ENCODE results near the gene BCAS3. TPM values are rescaled to one million over a fixed set of nuclear protein-coding genes. Genes with fewer than 3 reads are reported as not detected.
A peak's percentile ranks its signal among the peaks of the same experiment; 100 is the strongest.

Gene BCAS3
- polyA plus RNA-seq, 6 donors from 2014 or later: 22.0 to 38.9 (median 24.5) TPM

DNA sequence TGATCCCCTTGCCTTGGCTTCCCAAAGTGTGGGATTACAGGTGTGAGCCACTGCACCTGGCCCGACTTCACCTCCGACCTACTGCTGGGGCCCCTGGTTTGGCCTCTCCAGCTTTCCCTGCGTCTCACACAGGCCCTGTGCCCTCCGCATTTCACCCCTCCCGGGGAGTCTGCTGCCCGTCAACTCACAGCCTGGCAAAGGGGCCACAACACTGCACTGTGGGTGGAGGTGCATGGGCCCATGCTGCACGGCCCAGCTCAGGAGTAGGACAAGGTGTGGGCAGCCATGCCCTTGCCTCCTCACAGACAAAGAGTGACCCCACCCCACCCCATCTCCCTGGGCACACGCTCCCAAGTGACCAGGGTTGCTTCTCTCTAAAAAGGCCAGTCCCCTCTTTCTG lies 709.4 kb downstream of the BCAS3 start:
- no peak overlapping the region for H3K27ac Mint-ChIP-seq
- no peaks in the 10 kb centered on the region for H3K36me3 Mint-ChIP-seq
- H3K9me3 Mint-ChIP-seq: no peaks in the 10 kb centered on the region
- ATAC-seq (ENCODE audit: low read depth in 2 of 2) (no peak), DNase-seq (no peak)
- H3K4me1 Mint-ChIP-seq: peaks cover 3 to 11% (median 4%) of the 10 kb centered on the region in 3 donors
- peaks cover 5 to 35% (median 11%) of the 10 kb centered on the region in 3 donors for H3K27me3 Mint-ChIP-seq
- H3K4me3 Mint-ChIP-seq: no peak overlapping the region

DNA sequence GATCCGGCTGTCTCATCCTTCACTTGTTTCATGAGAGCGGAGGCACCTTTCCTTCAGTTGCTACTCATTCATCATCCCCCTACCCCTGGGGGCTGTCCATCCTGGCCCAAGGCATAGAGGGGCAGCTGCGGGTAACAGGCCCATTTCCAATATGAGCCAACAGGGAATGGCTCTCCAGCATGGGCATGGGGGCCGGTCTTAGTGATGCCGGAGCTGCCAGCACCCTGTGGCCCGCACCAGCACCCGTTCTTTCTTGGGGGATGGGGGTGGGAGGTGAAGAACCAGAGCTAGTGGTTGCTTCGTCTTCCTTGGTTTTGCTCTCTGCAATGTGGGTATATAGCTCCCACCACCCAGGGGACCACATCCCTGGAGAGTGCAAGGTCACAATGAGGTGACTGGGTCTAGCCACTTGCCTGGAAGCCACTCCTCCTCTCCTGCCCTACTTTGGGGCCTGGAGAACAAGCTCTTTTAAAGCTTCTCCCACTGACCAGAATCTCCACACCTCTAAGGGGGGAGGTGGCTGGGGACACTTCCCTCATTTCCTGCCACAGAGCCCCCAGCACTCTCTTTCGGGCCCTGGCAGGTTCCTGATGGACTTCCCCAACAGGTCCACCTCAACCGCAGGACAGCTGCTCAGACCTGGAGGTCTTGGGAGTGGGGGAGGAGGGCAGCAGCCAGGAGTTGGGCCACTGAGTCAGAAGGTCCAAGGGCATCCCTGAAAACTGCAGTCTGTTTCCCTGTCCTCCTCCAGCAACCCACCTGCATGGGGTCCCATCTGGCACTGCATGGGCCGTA lies 710.1 kb downstream of the BCAS3 start:
- no peak for ATAC-seq (ENCODE audit: low read depth in 2 of 2)
- H3K4me1 Mint-ChIP-seq: peaks cover 3 to 11% (median 4%) of the 10 kb centered on the region in 3 donors
- no peaks in the 10 kb centered on the region for H3K36me3 Mint-ChIP-seq
- peak overlapping the region in 1 of 8 donors; percentile 42 for H3K4me3 Mint-ChIP-seq
- H3K27ac Mint-ChIP-seq: peak overlapping the region in 1 of 6 donors; percentile 15
- no peak for DNase-seq
- peaks cover 5 to 41% (median 11%) of the 10 kb centered on the region in 3 donors for H3K27me3 Mint-ChIP-seq
- no peaks in the 10 kb centered on the region for H3K9me3 Mint-ChIP-seq

DNA sequence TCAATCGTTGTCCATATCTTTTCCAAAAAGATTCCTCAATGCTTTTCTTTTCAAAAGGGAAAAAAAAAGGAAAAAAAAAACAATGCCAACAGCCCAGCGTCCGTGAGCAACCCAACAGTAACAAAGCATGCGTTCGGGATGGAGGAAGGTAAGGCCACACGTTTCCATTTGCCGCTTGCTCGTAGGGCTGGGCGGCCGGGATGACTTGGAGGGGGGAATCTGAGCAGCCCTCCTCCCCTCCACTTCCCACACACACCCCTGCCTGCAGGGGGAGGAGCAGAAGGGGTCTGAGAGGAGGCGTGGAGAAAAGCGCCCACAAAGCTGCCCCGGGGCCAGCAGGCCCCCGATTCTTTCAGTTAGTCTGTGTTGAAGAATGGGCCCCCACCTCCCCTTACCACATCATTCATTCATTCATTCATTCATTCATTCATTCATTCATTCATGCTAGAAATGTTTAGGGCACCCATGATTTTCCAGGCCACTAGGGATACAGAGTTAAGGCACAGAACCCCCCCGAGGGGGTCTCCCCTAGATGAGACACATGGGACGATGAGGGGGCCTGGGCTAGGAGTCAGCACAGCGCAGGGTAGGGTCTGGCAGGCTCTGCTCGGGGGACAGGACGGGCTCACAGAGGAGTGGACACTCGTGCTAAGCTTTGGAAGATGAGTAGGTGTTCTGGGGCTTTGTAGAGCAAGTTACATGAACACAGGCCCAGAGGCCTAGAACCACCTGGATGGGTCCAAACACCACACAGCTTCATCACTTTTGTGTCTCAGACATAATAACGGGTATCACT lies 711.1 kb downstream of the BCAS3 start:
- H3K36me3 Mint-ChIP-seq: no peaks in the 10 kb centered on the region
- DNase-seq: no peak
- peak overlapping the region in 1 of 8 donors; percentile 63 for H3K4me3 Mint-ChIP-seq
- no peak overlapping the region for H3K27ac Mint-ChIP-seq
- ATAC-seq (ENCODE audit: low read depth in 2 of 2): no peak
- H3K4me1 Mint-ChIP-seq: peaks cover 3 to 11% (median 4%) of the 10 kb centered on the region in 3 donors
- H3K27me3 Mint-ChIP-seq: peaks cover 5 to 51% (median 11%) of the 10 kb centered on the region in 3 donors
- no peaks in the 10 kb centered on the region for H3K9me3 Mint-ChIP-seq

DNA sequence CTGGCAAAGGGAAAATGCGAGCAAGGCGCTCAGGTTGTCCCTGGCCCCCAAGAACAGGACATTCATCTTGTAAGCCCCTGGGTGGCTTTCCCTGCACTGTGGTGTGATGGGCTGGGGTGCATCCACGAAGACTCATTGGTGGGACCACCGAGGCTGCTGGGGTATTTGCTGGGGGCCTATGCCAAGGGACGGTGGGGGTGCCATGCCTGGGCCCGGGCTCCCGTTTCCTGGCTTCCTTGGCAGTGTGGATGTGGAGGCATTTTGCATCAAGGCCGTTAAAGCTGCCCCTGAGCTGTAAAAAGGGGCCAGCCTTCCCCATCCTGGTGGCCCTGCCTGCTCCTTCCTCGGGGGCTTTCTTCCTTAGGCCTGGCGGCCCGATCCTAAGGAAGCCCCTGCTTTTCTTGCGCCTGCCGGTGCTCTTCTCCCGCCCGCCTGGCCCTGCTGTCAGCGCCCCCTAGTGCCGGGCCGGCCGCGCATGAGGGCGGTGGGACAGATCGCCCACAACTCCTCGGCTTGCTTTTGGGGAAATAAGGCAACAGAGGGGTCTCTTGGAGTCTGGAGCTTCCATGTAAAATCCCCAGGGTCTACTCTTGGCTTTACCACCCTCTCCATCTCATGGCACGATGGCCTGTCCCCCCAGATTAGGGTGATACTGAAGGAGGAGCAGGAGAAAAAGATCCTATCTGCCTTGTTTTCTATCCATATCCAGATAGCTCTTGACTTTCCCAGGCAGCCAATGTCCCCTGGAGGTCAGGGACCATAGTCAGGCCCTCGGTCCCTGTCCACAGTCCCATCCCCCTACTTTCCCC lies 712.2 kb downstream of the BCAS3 start:
- H3K27me3 Mint-ChIP-seq: peaks cover 11 to 62% (median 14%) of the 10 kb centered on the region in 3 donors
- H3K9me3 Mint-ChIP-seq: peaks cover 0 to under 1% (median 0%) of the 10 kb centered on the region in 7 donors
- no peak overlapping the region for H3K4me3 Mint-ChIP-seq
- ATAC-seq (ENCODE audit: low read depth in 2 of 2): peak; percentile 46 to 50
- H3K36me3 Mint-ChIP-seq: no peaks in the 10 kb centered on the region
- H3K27ac Mint-ChIP-seq: peak overlapping the region in 1 of 6 donors; percentile 47
- H3K4me1 Mint-ChIP-seq: peaks cover 3 to 11% (median 4%) of the 10 kb centered on the region in 3 donors
- no peak for DNase-seq

DNA sequence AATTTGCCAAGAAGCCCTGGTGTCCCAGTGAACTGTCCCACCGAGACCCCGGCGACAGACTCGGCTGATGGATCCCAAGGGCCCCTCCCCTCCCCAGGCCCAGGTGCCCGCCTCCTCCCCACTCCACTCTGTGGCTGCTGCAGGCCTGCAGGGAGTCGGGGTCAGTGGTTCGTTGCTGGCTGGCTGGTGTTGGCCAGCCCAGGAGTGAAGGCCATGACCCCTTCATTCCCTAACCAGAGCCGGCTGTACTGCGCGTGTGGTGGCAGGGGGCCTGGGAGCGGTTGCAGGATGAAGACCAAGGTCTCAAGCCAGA lies 712.8 kb downstream of the BCAS3 start:
- peaks cover 17 to 68% (median 19%) of the 10 kb centered on the region in 3 donors for H3K27me3 Mint-ChIP-seq
- H3K4me3 Mint-ChIP-seq: no peak overlapping the region
- peaks cover 0 to 2% of the 10 kb centered on the region in 2 donors for H3K36me3 Mint-ChIP-seq
- peaks cover 0 to 2% (median 0%) of the 10 kb centered on the region in 7 donors for H3K9me3 Mint-ChIP-seq
- DNase-seq (no peak), ATAC-seq (ENCODE audit: low read depth in 2 of 2) (no peak)
- peak overlapping the region in 2 of 6 donors; percentile 44 to 47 for H3K27ac Mint-ChIP-seq
- peaks cover 4 to 14% (median 5%) of the 10 kb centered on the region in 3 donors for H3K4me1 Mint-ChIP-seq

DNA sequence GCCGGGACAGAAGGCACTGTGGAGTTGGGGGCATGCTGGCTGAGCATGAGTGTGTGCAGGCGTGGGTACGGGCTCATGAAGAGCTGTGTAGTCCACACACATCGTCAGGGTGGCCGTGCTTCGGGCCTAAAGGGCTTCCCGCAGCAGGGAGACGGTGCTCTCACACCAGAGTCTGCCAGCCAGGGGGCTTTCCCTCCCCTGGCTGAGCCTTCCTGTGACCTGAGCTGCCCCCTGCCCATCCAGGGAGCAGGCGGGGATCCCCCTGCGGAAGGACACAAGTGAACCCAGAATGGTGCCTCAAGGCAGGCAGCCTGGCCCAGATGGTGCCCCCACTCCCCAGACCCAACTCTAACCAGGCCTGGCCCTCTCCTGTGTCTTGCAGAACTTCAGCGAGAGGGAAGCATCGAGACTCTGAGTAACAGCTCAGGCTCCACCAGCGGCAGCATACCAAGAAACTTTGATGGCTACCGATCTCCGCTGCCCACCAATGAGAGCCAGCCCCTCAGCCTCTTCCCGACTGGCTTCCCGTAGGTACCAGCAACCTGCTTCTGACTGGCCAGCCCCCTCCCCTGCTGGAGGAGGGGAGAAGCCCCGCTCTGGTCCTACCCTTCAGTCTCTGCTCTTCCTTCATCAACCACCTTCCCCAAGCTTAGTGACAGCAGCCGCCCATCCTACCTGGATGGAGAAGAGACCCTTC lies 714.1 kb downstream of the BCAS3 start:
- Mint-ChIP-seq H3K9me3 (peaks cover 0 to 2% (median 0%) of the 10 kb centered on the region in 7 donors), H3K4me1 (peaks cover 5 to 21% (median 8%) of the 10 kb centered on the region in 3 donors), H3K4me3 (peak overlapping the region in 1 of 8 donors; percentile 37), H3K27ac (peak overlapping the region in 1 of 6 donors; percentile 6), H3K36me3 (peaks cover 0 to 9% of the 10 kb centered on the region in 2 donors), H3K27me3 (peaks cover 18 to 74% (median 27%) of the 10 kb centered on the region in 3 donors)
- no peak for DNase-seq
- no peak for ATAC-seq (ENCODE audit: low read depth in 2 of 2)

DNA sequence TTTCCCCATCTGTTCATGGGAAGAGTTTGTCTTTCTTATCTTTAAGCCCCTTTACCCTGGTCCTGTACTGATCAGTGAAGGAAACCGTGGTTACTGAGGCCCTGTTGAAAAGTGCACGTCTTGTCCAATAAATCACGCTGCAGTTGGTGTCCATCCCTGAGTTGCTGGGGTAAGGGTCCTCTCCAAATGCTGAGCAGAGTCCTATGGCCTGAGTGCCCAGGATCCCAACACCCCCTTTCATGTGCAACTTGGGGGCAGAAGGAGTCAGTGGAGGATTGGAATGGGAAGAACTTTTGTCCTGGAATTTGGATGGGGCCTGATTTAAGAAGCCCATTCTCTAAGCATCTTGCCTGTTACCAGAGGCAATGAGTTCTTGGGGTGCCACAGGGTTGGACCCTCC lies 715.0 kb downstream of the BCAS3 start:
- H3K4me1 Mint-ChIP-seq: peaks cover 8 to 23% (median 8%) of the 10 kb centered on the region in 3 donors
- H3K27ac Mint-ChIP-seq: peak overlapping the region in 1 of 6 donors; percentile 83
- peaks cover 0 to 2% (median 0%) of the 10 kb centered on the region in 7 donors for H3K9me3 Mint-ChIP-seq
- peaks cover 0 to 9% of the 10 kb centered on the region in 2 donors for H3K36me3 Mint-ChIP-seq
- ATAC-seq (ENCODE audit: low read depth in 2 of 2) (no peak), DNase-seq (no peak)
- peaks cover 19 to 75% (median 27%) of the 10 kb centered on the region in 3 donors for H3K27me3 Mint-ChIP-seq
- H3K4me3 Mint-ChIP-seq: no peak overlapping the region

DNA sequence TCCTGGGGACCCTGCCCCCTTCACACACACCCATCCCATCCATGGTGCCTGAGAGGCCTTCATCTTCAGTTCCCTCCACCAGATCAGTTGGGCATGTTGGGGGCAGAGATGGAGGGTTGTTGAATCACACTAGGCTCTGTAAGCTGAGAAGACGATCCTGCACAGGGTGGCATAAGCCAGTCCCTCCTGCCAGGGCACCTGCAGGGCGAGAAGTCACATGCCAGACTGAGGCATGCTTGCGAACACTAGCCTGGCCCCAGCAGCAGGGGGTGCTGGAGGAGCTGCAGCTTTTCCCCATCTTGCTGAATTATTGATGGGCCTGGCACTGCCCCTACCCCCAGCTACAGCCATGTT lies 715.9 kb downstream of the BCAS3 start:
- Mint-ChIP-seq H3K36me3 (peaks cover 0 to 9% of the 10 kb centered on the region in 2 donors), H3K9me3 (peaks cover 0 to 2% (median 1%) of the 10 kb centered on the region in 7 donors), H3K4me3 (no peak overlapping the region), H3K27ac (no peak overlapping the region), H3K4me1 (peaks cover 10 to 31% (median 17%) of the 10 kb centered on the region in 3 donors), H3K27me3 (peaks cover 28 to 79% (median 33%) of the 10 kb centered on the region in 3 donors)
- DNase-seq (no peak), ATAC-seq (ENCODE audit: low read depth in 2 of 2) (peak; percentile 31 to 32)

DNA sequence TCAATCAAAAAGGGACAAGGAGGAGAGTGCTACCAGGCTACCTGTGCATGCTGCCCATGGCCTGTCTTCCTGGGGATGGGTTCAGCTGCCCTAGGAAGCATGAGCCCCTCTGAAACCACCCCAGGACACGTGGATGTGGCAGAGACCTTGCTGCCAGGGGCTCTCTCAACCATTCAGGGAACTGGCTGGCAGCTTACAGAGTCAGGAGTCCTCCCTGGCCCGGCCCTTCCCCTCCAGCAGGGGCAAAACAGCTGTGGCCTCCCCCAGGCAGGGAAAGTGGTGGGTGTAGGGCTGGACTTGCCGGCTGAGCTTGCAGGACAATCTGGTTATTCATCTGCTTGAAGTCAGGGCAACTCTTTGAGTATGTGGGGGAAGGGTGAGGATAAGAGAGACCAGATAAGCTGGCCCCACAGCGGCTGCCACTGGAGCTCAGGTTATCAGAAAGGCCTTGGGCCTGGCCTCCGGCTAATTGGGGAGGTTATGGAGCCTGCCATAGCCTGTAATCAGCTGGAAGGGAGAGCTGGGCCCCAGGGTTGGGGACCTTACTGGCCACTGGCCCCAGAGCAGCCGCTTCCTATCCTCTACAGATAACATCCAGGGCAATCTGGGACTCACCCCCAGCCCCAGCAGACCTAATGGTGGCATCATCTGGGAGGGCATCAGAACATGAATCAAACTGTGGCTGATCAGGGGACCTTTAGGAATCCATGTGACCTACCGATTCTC lies 716.4 kb downstream of the BCAS3 start:
- no peak overlapping the region for H3K27ac Mint-ChIP-seq
- H3K27me3 Mint-ChIP-seq: peaks cover 31 to 80% (median 37%) of the 10 kb centered on the region in 3 donors
- DNase-seq (no peak), ATAC-seq (ENCODE audit: low read depth in 2 of 2) (no peak)
- peaks cover 0 to 9% of the 10 kb centered on the region in 2 donors for H3K36me3 Mint-ChIP-seq
- H3K4me1 Mint-ChIP-seq: peaks cover 13 to 32% (median 19%) of the 10 kb centered on the region in 3 donors
- no peak overlapping the region for H3K4me3 Mint-ChIP-seq
- peaks cover 0 to 4% (median 1%) of the 10 kb centered on the region in 7 donors for H3K9me3 Mint-ChIP-seq

DNA sequence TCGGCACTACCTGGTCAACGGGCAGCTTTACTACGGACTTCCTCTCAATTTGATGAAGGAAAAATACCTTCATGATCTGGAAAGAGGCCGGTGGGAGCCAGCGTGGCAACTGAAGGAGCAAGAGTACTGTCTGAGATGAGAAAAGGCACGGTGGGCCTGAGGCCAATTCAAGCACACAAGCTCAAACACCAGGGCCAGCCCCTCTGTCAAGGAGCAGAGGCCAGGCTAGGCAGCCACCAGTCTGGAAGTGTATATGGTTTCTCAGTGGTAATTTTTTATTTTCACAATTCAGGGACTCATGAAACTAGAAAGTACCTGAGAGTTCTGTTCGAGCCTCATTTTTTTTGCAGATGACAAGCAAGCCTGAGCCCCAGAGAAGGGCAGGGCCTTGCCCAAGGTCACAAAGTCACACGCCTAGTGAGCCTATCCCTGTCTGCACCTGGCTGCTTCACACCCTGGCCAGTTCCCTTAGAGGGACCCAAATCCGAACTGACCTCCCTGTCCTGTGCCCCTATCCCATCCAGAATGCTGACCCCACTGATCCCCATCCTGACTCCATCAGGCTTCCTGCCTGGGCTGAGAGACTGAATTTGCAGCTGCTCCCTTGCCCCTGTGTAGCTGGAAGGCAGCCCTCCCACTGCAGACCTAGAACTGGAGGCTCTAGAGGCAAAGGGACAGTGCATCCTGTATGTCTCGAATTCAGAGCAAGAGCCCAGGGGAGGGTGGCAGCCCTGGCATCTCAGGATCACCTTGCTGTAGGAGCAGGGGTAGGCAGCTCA lies 717.2 kb downstream of the BCAS3 start:
- Mint-ChIP-seq H3K9me3 (peaks cover 0 to 4% (median 1%) of the 10 kb centered on the region in 7 donors), H3K4me1 (peaks cover 9 to 28% (median 16%) of the 10 kb centered on the region in 3 donors), H3K36me3 (peaks cover 0 to 9% of the 10 kb centered on the region in 2 donors), H3K27ac (peak overlapping the region in 3 of 6 donors; percentile 72 to 88 (median 83)), H3K27me3 (peaks cover 31 to 75% (median 37%) of the 10 kb centered on the region in 3 donors), H3K4me3 (peak overlapping the region in 6 of 8 donors; percentile 8 to 79 (median 43))
- DNase-seq (no peak), ATAC-seq (ENCODE audit: low read depth in 2 of 2) (no peak)

DNA sequence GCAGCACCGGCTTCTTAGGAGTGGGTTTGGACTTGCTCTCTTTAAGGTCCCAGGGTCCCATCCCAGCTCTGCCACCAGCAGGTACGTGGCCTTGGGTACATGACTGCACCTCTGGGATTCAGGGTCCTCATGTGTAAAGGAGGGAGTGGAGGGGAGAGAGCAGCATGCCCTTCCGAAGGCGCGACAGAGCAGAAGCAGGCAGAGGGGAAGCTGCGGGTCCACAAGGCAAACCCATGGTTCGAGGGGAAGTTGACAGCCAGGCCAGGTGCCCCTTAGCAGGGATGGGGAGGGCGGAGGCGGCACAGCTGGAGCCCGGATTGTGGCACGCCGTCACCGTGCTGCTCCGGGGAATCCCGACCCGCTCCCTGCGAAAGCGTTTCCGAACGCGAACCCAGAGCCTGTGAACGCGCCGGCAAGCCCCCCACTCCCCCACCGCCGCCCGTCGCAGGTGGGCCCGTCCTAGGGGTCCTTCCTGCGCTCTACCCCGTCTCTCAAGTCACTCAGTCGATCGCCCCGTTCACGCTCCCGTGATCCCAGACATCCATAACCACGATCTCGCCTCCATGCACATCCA lies 717.8 kb downstream of the BCAS3 start:
- Mint-ChIP-seq H3K4me1 (peaks cover 9 to 24% (median 16%) of the 10 kb centered on the region in 3 donors), H3K27ac (peak overlapping the region in 4 of 6 donors; percentile 43 to 83 (median 60)), H3K27me3 (peaks cover 32 to 68% (median 33%) of the 10 kb centered on the region in 3 donors), H3K36me3 (peaks cover 0 to 9% of the 10 kb centered on the region in 2 donors), H3K9me3 (peaks cover 0 to 4% (median 1%) of the 10 kb centered on the region in 7 donors), H3K4me3 (peak overlapping the region in 6 of 8 donors; percentile 30 to 79 (median 48))
- DNase-seq (no peak), ATAC-seq (ENCODE audit: low read depth in 2 of 2) (no peak)
